ENCODE results near the gene HOXD9.

Gene HOXD9

DNA sequence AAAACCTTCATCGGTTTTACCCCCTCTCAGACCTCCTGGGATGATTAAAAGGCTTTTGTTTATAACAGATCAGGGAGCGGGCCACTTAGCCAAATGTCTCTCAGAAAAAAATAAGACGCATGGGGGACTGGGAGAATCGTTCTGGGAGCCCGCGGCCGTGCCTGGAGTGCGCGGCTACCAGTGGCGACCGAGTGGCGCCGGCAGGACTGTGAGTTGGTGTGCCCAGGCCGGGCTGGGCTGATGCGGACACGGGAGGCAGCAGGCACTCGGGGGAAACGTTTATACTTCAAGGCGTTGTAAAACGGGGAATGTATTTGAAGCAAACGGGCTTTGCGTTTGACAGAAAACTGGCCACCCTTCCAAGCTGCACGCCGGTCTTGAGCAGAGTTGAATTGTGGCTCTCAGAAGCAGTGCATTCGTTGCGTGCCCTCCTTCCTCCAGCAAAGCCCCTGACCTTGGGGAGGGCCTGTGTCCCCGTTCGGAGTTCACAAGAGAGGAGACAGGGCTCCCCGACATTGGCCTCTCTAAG lies 10.6 kb upstream of the HOXD9 start:
- no peak for DNase-seq

DNA sequence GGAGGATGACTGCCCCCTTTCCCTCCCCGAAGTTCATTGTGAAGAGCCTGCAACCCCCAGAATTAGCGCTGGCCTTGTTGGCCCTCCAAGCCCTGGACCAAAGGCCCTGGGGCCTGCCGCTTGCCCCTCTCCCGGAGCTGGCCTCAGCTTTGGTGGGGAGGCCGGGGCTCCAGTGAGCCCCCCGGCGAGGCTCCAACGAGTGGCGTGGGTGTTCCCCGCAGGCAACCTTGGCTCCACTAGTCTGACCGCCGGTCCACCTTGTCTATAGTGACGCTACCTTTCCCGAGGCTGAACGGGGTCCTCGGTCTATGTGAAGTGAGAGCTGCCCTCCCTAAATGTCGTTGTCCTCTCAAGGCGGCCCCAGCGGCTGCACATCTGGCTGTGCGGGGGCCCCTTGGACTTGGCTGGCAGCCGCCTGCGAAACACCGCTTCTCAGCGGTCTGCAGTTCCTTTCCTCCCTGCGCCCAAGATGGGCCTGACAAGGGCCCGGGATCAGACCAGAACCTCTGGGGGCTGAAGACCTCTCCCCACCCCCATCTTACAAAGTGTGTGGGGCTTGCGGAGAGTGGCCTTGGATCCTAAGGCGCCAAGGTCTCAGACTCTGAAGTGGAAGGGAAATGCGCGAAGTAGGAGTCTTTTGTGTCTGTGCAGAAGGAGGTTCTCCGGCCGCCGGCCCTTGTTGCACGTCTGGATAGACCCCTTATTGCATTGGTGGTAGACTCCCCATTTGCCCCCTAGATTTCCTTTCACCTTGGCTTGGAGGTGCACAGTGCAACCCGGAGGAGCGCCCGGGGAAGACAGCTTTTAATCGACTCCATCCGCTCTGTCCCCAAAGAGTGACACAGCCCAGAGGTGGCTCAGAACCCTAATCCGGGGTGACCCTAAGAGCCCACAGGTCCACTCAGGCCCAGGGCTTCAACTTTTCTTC lies 9.9 kb upstream of the HOXD9 start:
- DNase-seq = no peak

DNA sequence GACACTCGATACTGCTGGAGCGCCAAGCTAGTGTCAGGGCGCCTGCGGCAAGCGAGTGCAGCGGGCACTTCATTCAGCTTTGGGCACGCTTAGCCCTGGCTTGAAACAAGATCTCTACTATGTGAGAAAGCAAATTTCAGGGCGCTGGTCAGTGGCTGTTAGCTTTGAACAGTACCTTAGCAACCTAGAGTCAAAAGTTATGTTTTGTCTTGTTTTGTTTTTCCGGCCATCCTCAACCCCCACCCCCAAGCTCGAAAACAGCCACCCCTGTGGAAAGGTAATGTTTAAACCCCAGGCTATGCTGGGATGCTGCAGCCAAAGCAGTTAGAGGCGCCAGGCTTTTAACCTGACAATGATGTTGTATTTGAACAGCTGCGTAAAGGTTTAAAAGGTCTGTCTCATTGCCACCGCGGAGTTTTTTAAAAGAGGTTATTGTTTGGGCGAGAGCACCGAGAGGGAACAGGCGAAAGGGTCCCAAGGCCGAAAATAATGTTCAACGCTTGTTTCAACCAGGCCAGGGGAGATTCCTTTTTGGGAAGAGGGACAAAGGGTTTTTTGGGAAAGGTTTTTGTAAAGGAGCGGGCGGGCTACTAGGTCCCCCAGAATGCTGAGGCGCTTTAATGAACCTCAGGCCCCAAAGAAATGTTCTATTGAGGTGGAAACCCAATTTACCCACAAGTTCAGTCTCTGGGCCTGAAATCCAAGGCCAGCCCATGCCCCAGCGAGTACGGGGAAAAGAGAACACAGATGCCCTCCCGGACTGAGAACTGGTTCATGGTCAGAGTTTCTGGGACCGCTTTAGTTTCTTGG lies 8.2 kb upstream of the HOXD9 start:
- DNase-seq = peak; percentile 28

DNA sequence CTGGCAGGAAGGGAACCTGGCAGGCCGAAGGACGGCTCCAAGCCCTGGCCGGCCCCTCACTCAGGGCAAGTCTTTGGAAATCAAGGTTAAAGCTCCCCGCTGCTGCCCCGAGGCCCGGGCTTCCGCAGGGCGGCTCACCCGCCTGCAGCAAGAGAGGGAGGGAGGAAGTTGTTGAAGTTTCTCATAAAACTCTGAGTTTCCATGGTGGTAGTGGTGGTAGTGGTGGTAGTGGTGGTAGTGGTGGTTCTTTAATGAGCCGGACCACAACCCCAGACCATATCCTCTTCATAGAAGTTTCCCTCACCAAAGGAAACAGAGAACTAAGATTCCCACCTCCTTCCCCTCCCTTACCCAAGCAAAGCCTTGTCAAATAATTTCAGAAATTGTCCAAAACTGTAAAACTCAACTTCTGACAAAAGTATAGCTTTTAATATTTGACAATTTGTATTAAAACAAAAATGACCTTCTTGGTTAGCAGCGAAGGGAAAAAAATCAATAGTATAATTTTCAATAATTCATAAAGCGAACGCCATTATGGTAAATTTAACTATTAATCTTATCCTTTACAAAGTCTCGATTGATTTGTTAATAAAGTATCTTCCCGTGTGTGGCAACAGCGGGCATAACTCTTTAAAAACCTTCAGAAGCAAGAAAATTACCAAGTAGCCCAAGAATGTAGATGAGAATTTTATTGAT lies 7.4 kb upstream of the HOXD9 start:
- DNase-seq = no peak

DNA sequence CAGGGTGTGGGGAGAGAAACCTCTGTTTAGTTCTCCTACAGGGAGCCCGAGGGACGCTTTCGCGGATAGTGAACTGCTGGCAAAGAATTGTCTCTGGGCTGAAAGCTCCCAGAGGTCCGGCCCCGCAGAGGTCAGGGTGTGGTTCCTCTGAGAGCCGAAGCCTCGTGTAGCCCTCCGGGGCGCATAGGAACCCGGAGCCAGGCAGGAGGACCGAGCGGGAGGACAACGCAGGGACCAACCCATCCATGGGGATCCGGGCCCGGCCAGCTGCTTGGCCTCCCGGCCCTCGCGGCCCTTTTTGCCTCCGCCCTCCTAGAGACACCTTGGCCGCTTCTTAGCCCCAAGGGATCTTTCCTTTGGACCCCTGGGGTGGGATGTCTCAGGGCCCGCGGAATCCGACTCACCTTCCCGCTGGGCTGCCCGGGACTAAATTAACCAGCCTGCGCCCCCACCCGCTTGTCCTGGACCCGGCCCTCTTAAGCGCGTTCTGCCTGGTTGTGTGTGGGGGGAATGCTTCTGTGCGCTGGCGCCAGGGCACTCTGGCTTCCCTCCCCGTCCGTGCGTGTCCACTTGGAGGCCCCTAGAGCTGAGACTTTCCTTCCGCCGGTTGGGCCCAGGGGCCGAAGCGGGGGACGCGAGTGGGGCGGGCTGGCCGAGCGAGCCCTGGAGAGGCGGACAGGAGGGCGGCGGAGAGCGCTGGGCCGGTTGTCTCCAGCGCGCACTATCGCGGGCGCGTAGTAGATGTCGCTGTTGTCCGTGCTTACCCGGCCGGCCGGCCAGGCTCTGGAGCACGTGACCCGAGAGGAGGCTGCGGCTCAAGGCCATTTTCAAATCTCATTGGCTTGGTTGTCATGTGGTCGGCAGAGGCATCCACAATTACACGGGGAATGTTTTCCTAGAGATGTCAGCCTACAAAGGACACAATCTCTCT lies 6.4 kb upstream of the HOXD9 start, which contains the start of gene HOXD10:
Gene HOXD10, plus strand, starts transcription at position 896 of the 931 bp plus-strand sequence. CDS start 56 bp downstream, outside the sequence.
- no peak for DNase-seq

DNA sequence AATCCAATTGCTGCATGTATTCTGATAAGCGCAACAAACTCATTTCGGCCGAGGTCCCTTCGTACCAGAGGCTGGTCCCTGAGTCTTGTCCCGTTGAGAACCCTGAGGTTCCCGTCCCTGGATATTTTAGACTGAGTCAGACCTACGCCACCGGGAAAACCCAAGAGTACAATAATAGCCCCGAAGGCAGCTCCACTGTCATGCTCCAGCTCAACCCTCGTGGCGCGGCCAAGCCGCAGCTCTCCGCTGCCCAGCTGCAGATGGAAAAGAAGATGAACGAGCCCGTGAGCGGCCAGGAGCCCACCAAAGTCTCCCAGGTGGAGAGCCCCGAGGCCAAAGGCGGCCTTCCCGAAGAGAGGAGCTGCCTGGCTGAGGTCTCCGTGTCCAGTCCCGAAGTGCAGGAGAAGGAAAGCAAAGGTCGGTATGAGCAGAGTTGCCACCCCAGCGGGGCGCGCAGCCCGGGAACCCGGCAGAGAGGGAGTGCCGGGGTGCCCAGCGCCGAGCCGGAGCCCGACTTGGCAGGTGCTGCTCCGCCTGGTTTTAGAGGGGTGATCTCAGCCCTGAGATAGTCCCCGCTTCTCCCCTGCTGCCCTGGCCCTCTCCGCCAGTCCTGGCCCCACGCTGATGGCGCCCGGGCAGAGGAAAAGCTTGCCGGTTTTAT lies 5.2 kb upstream of the HOXD9 start:
- DNase-seq = no peak

DNA sequence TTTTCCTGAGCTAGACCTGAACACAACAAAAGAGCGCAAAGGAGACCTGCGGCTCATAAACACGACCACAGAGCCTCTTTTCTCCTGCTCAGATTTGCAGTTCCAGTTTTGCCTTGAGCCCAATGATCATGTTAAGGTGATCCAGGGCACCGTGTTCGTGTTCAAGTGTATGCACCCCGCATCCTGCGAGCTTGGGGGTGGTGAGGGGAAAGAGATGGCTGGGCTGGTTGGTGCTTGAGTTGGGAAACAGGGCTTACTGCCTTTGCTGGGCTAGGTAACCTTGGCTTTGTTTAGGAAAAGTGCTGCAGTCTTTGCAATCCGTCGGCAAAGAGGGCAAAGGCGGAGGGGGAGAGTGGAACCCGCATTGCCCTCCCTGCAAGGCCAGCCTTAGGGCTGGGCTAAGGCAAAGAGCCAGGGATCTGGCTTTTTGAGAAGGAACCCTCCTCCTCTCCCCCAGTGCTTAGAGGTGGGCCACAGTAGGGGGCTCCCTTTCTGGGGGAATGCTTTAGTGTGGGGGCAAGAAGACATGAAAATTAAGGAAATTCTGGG lies 4.6 kb upstream of the HOXD9 start:
- DNase-seq = no peak

DNA sequence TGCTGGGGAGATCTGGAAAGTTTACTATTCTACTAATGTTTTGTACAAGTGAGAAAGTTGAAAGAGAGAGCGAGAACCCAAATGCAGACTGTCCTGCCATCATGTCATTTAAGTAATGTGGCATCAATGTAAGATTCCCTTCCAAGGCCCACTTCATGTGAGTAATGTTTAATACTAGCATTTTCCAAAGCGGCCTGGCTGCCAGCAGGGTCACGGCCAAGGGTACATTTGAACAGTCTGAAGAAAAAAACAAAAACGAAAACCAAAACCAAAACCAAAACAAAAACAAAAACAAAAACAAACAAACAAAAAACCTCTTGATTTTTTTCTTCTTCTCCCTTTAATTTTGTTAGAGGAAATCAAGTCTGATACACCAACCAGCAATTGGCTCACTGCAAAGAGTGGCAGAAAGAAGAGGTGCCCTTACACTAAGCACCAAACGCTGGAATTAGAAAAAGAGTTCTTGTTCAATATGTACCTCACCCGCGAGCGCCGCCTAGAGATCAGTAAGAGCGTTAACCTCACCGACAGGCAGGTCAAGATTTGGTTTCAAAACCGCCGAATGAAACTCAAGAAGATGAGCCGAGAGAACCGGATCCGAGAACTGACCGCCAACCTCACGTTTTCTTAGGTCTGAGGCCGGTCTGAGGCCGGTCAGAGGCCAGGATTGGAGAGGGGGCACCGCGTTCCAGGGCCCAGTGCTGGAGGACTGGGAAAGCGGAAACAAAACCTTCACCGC lies 3.7 kb upstream of the HOXD9 start:
- DNase-seq = no peak

DNA sequence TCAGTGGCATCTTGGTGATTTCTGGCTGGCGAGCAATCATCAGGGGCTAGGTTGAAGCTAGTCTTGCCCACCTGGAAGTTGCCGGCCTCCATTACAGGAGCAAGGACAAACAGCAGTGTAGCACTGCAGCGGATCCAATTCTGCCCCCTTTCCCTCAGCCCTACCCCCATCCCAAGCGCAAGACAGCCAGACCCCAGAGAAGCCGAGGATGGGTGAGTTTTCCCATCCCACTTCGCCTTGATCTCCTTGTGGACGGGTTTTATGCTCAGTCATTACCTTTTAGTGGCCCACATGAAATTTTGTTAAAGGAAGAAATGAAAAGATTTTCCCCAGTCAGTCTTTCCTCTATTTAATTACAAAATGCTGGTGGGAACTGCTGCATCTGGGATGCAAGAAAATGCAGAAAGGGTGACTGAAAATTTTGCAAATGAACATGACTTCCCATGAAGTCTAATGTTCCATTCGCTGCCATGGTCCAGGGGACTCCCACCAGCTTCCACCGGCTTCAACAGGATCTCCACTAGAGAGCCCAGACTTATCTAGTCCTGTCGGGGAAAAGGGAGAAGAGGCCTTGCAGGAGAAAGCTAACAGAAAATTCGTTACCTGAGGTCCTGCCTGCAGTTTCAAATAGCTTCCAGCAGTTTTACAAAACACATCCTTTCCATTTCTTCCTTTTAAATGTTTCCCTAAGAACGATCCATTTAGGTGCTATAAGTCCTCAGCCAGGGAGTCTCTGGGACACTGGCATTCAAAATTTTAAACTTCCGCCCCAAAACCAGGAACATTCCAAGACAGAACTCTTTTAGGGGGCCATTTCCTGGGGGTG lies 1.9 kb upstream of the HOXD9 start:
- no peak for DNase-seq

DNA sequence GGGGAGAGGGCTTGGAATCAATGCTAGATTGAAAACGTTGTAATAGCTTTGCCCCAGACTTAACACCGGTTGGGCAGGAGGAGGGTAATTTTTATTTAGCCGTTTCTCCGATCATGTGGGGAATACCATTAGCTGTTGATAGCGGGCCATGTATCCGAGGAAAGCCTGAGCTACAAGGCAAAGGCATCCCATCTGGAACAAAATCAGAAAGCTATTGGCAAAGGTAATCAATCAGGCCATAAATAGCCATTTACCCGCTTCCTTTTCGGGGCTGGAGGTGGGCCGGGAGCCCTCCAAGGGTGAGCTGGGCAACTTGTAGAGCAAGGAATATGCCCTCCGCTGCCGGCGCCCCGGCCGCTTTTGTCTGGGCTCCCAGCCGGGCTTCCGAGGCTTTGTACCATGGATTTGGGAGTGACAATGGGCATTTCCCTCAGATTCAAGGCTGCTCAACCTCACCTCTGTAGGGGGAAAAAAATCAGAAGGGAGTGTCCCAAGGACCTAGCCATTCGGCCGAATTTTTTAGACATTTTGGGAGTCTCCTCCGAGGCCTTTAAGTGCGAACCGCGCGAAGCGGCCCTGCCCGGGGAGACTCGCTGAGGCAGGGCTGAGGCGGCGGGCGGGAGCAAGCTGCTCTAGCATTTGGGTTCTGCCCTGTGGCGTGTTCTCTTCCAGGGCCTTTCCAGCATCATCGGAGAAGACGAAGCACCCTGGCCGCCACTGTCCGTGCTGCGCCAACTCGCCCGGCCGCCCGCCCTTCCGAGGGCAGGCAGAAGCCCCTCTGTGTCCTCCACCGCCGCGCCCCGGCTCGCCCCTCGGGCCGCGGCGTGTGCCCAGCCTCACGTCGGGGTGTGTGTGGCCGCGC lies 1.1 kb upstream of the HOXD9 start:
- DNase-seq = no peak

DNA sequence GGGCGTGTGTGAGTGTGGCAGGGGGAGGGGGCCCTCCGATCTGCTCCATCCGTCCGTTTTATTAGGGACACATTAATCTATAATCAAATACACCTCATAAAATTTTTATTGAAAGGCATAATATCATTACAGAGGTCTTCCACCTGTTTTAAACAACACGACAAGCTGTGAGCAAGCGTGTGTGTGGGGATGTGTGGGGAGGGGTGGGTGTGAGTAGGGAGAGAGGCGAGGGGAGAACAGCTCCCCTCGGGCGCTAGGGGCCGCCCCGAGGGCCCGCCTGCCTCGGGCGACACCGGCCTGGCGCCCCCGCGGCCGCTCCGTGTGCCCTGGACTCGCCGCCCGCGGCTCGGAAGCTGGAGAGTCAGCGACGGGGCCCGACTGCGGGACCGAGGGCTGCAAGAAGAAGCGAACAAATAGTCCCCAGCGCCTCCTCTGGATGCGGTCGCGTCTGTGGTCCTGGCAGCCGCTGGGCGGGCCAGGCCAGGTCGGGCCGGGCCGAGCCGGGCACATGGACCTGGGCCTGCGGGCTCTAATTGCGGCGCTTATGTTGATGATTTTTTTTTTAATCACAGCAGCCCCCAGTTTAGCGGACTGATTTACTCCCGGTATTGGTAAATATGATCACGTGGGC lies 352 bp upstream of the HOXD9 start:
- DNase-seq = no peak

DNA sequence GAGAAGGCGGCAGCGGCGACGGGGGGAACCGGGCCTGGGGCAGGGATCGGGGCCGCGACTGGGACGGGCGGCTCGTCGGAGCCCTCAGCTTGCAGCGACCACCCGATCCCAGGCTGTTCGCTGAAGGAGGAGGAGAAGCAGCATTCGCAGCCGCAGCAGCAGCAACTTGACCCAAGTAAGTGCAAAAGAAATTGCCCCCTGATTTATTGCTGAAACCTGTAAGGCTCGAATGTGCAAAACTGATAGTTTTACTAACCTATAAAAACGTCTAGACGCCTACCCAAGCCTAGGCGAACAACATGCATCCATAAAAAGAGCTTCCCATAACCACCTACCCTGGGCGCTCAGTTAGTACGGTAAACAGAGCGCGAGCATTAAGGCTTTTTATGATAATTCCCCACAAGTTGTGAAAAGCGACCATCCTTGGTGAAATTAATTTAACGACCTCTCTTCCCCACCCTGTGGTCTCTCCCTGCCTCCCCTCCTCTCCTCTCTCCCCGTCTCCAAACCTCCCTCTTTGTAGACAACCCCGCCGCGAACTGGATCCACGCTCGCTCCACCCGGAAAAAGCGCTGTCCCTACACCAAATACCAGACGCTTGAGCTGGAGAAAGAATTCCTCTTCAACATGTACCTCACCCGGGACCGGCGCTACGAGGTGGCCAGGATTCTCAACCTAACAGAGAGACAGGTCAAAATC lies 1.0 kb downstream of the HOXD9 start:
- DNase-seq = no peak

DNA sequence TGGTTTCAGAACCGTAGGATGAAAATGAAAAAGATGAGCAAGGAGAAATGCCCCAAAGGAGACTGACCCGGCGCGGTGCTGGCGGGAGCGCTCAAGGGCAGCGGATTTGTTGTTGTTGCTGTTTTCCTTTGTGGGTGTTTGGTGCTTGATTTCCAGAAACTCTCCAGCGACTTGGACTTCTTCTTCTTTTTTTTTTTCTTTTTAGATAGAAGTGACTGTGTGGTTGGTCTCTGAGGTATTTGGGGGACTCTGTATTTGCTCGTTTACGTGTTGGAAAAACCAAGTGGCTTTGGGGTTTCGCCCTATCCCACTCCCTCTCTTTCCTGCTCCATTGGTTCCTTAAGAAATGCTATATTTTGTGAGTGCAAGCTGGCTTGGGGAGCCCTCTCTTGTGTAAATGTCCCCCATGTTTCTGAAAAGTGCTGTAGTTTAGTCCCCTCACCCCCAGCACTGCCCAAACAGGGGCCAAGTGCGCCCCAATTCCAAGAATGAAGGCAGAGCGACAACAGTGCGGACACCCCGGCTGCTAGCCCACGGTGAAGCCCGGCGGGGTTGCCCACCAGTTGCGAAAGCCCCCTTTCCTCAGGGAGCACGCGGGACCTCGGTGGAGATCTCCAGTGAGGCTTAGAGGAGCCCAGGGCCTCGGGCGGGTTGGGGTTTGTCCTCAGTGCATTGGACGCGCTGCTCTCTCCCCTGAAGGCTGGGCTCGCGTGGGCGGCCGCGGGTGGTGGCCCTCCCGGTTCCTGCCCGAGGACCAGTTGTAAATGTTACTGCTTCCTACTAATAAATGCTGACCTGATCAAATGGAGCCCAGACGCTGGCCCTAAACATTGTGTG lies 1.8 kb downstream of the HOXD9 start:
- DNase-seq = no peak

DNA sequence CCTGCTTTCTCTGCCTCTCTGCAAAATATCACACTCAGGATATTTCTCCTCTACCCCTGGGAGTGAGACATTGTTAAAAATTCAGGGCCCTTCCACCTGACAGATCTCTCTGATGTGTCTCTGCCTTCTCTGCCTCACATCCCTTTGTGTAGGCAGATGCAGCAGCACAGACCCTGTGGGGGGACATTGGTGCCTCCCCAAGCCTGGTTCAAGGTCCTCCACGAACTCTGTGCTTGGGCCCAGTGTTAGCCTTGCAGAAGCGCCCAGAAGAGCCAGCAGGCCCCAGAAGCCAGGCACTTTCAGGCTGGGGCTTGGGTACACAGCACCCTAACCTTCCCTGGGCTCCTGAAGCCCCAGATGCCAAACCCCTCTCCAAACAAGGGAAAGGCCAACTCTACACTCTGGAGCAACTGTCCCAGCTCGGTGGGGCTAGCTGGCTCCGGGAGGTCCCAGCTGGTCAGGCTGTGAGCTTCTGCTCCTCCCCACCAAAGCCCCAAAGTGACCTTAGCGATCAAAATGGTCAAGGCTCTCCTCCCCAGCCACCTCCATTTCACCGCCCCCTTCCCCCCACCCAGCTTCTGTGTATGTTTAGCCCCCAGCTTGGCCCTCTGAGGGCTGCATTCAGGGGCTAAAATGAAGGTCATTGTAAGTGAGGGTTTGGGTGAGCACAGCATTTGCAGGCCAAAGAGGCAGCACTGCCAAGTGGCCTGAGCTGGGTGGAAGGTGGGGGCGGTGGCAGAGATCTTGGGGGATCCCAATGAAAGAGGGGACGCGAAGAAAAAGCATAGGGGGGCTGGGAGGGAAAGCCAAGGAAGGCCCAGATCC lies 2.6 kb downstream of the HOXD9 start:
- DNase-seq = no peak

DNA sequence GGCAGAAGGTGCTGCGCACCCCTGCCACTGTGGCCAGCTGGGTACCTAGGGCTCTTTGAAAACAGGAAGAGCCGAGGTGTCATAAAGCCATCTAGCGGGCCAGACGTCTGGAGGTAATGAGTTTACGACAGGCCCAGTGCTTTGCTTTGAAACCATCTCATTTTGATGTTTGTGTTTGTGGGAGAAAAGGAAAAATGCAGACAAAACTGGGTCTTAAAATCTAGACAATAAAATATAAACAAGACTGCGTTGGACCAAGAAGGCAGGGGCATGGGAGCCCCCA lies 3.2 kb downstream of the HOXD9 start:
- DNase-seq = no peak

Measured in NCI-H1436 (cell line).